Brain pericyte (primary cell): ENCODE measurements around the gene ACADS.

Source experiments
- DNase-seq: peaks from one replicate; pipeline ENCODE4 v3.0.0-alpha.2; 2012; ENCODE audit warnings: low read depth, low spot score

Gene ACADS

GRCh38 chr12:120702637-120703036 lies 23.0 kb upstream of the ACADS start:
- DNase-seq, result no peak

GRCh38 chr12:120703311-120703942 lies 22.2 kb upstream of the ACADS start:
- no peak for DNase-seq

- no peak for DNase-seq
These were observed 20.0 kb upstream of the ACADS start for GRCh38 chr12:120705618-120706017.

- DNase-seq, result no peak
These were observed 19.6 kb upstream of the ACADS start for GRCh38 chr12:120706029-120706428.

GRCh38 chr12:120708651-120709050 lies 17.0 kb upstream of the ACADS start:
- no peak for DNase-seq

GRCh38 chr12:120710031-120710804 lies 15.4 kb upstream of the ACADS start, which contains the start of gene UNC119B:
TSS of gene UNC119B (plus strand) at chr12:120710458. CDS start at chr12:120710475, 17 bp downstream.
- DNase-seq, result no peak

- DNase-seq, result no peak
These were observed 14.8 kb upstream of the ACADS start for GRCh38 chr12:120710805-120711296.

- no peak for DNase-seq
These were observed 14.2 kb upstream of the ACADS start for GRCh38 chr12:120711411-120711810.

GRCh38 chr12:120712610-120713009 lies 13.0 kb upstream of the ACADS start:
- no peak for DNase-seq

- no peak for DNase-seq
These were observed 11.7 kb upstream of the ACADS start for GRCh38 chr12:120713861-120714482.

- DNase-seq, result no peak
These were observed 7.6 kb upstream of the ACADS start for GRCh38 chr12:120718055-120718454.

- DNase-seq, result no peak
These were observed 6.6 kb upstream of the ACADS start for GRCh38 chr12:120719072-120719471.

GRCh38 chr12:120719496-120720233 lies 6.0 kb upstream of the ACADS start:
- DNase-seq, result no peak

- no peak for DNase-seq
These were observed 5.2 kb upstream of the ACADS start for GRCh38 chr12:120720234-120720986.

- DNase-seq, result no peak
These were observed 4.4 kb upstream of the ACADS start for GRCh38 chr12:120720987-120721801.

GRCh38 chr12:120721866-120722265 lies 3.8 kb upstream of the ACADS start:
- no peak for DNase-seq

- DNase-seq, result no peak
These were observed 2.8 kb upstream of the ACADS start for GRCh38 chr12:120722784-120723183.

GRCh38 chr12:120724720-120725119 lies 906 bp upstream of the ACADS start:
- no peak for DNase-seq

- DNase-seq, result no peak
These were observed 421 bp upstream of the ACADS start for GRCh38 chr12:120725151-120725658.

- DNase-seq, result no peak
These were observed 826 bp downstream of the ACADS start for GRCh38 chr12:120726510-120726793.
